ENCODE results near the gene PLXDC2. TPM values are rescaled to one million over a fixed set of nuclear protein-coding genes. Genes with fewer than 3 reads are reported as not detected.
A peak's percentile ranks its signal among the peaks of the same experiment; 100 is the strongest.

The PLXDC2 gene
- total RNA-seq, 2 experiments from 2014 or later, result 0.04 TPM; not detected in 1

GRCh38 chr10:19800161-19800560 lies 16.1 kb upstream of the PLXDC2 start:
- Mint-ChIP-seq H3K36me3 (no peaks in the 10 kb centered on the region), H3K4me3 (no peak overlapping the region), H3K9me3 (peaks cover 2% of the 10 kb centered on the region), H3K27me3 (no peaks in the 10 kb centered on the region), H3K27ac (no peak overlapping the region), H3K4me1 (no peaks in the 10 kb centered on the region)
- DNase-seq, result no peak

- H3K4me3 Mint-ChIP-seq, result no peak overlapping the region
- no peak overlapping the region for H3K27ac Mint-ChIP-seq
- DNase-seq, result no peak
- H3K9me3 Mint-ChIP-seq, result peaks cover 2% of the 10 kb centered on the region
- H3K4me1 Mint-ChIP-seq, result no peaks in the 10 kb centered on the region
- no peaks in the 10 kb centered on the region for H3K36me3 Mint-ChIP-seq
- H3K27me3 Mint-ChIP-seq, result no peaks in the 10 kb centered on the region
Measured at GRCh38 chr10:19801369-19801768, 14.9 kb upstream of the PLXDC2 start.

- no peaks in the 10 kb centered on the region for H3K36me3 Mint-ChIP-seq
- no peak overlapping the region for H3K4me3 Mint-ChIP-seq
- peaks cover 2% of the 10 kb centered on the region for H3K9me3 Mint-ChIP-seq
- DNase-seq, result no peak
- H3K27ac Mint-ChIP-seq, result no peak overlapping the region
- no peaks in the 10 kb centered on the region for H3K4me1 Mint-ChIP-seq
- no peaks in the 10 kb centered on the region for H3K27me3 Mint-ChIP-seq
Measured at GRCh38 chr10:19803676-19804075, 12.6 kb upstream of the PLXDC2 start.

- H3K9me3 Mint-ChIP-seq, result peaks cover 2% of the 10 kb centered on the region
- DNase-seq, result no peak
- no peaks in the 10 kb centered on the region for H3K36me3 Mint-ChIP-seq
- H3K27ac Mint-ChIP-seq, result no peak overlapping the region
- H3K27me3 Mint-ChIP-seq, result peaks cover 28% of the 10 kb centered on the region
- peaks cover 2% of the 10 kb centered on the region for H3K4me1 Mint-ChIP-seq
- H3K4me3 Mint-ChIP-seq, result no peak overlapping the region
Measured at GRCh38 chr10:19809481-19809880, 6.8 kb upstream of the PLXDC2 start.

GRCh38 chr10:19811540-19811939 lies 4.7 kb upstream of the PLXDC2 start:
- no peaks in the 10 kb centered on the region for H3K36me3 Mint-ChIP-seq
- no peak overlapping the region for H3K4me3 Mint-ChIP-seq
- no peaks in the 10 kb centered on the region for H3K9me3 Mint-ChIP-seq
- no peak for DNase-seq
- H3K27me3 Mint-ChIP-seq, result peaks cover 41% of the 10 kb centered on the region
- H3K4me1 Mint-ChIP-seq, result peaks cover 2% of the 10 kb centered on the region
- H3K27ac Mint-ChIP-seq, result no peak overlapping the region

- H3K4me3 Mint-ChIP-seq, result no peak overlapping the region
- no peaks in the 10 kb centered on the region for H3K36me3 Mint-ChIP-seq
- no peaks in the 10 kb centered on the region for H3K9me3 Mint-ChIP-seq
- H3K27ac Mint-ChIP-seq, result no peak overlapping the region
- peaks cover 55% of the 10 kb centered on the region for H3K27me3 Mint-ChIP-seq
- peaks cover 9% of the 10 kb centered on the region for H3K4me1 Mint-ChIP-seq
- no peak for DNase-seq
Measured at GRCh38 chr10:19812976-19813375, 3.3 kb upstream of the PLXDC2 start.

GRCh38 chr10:19815036-19815730 lies 1.0 kb upstream of the PLXDC2 start:
- Mint-ChIP-seq H3K9me3 (no peaks in the 10 kb centered on the region), H3K36me3 (no peaks in the 10 kb centered on the region), H3K4me1 (peaks cover 9% of the 10 kb centered on the region), H3K4me3 (no peak overlapping the region), H3K27ac (no peak overlapping the region), H3K27me3 (peaks cover 68% of the 10 kb centered on the region)
- DNase-seq, result no peak

GRCh38 chr10:19815731-19816410 lies 361 bp upstream of the PLXDC2 start:
- peak; percentile 10 for DNase-seq
- Mint-ChIP-seq H3K4me3 (no peak overlapping the region), H3K4me1 (peaks cover 9% of the 10 kb centered on the region), H3K27ac (no peak overlapping the region), H3K36me3 (no peaks in the 10 kb centered on the region), H3K27me3 (peaks cover 68% of the 10 kb centered on the region), H3K9me3 (no peaks in the 10 kb centered on the region)

- Mint-ChIP-seq H3K4me3 (peak overlapping the region; percentile 34), H3K27ac (no peak overlapping the region), H3K36me3 (no peaks in the 10 kb centered on the region), H3K4me1 (peaks cover 9% of the 10 kb centered on the region), H3K9me3 (no peaks in the 10 kb centered on the region), H3K27me3 (peaks cover 61% of the 10 kb centered on the region)
- no peak for DNase-seq
Measured at GRCh38 chr10:19817231-19817933, 1.1 kb downstream of the PLXDC2 start.

- Mint-ChIP-seq H3K27ac (no peak overlapping the region), H3K9me3 (no peaks in the 10 kb centered on the region), H3K27me3 (peaks cover 49% of the 10 kb centered on the region), H3K36me3 (no peaks in the 10 kb centered on the region), H3K4me3 (no peak overlapping the region), H3K4me1 (peaks cover 7% of the 10 kb centered on the region)
- no peak for DNase-seq
Measured at GRCh38 chr10:19818876-19819275, 2.6 kb downstream of the PLXDC2 start.

GRCh38 chr10:19819419-19820033 lies 3.3 kb downstream of the PLXDC2 start:
- Mint-ChIP-seq H3K27ac (no peak overlapping the region), H3K4me3 (no peak overlapping the region)

GRCh38 chr10:19824381-19825342 lies 8.4 kb downstream of the PLXDC2 start:
- no peak overlapping the region for H3K27ac Mint-ChIP-seq
- no peak for DNase-seq
- H3K27me3 Mint-ChIP-seq, result peaks cover 3% of the 10 kb centered on the region
- H3K9me3 Mint-ChIP-seq, result peaks cover 2% of the 10 kb centered on the region
- H3K4me3 Mint-ChIP-seq, result no peak overlapping the region
- no peaks in the 10 kb centered on the region for H3K36me3 Mint-ChIP-seq
- no peaks in the 10 kb centered on the region for H3K4me1 Mint-ChIP-seq

More at GRCh38 chr10:19819419-19820033, 3.3 kb downstream of the PLXDC2 start:
- H3K27me3 Mint-ChIP-seq, result peaks cover 43% of the 10 kb centered on the region
- no peaks in the 10 kb centered on the region for H3K36me3 Mint-ChIP-seq
- no peak for DNase-seq
- H3K4me1 Mint-ChIP-seq, result peaks cover 7% of the 10 kb centered on the region
- H3K9me3 Mint-ChIP-seq, result no peaks in the 10 kb centered on the region

GRCh38 chr10:19825700-19826099 lies 9.5 kb downstream of the PLXDC2 start:
- H3K27ac Mint-ChIP-seq, result no peak overlapping the region
- H3K9me3 Mint-ChIP-seq, result peaks cover 2% of the 10 kb centered on the region

GRCh38 chr10:19826712-19827111 lies 10.5 kb downstream of the PLXDC2 start:
- H3K4me3 Mint-ChIP-seq, result no peak overlapping the region
- H3K27ac Mint-ChIP-seq, result no peak overlapping the region
- H3K9me3 Mint-ChIP-seq, result peaks cover 5% of the 10 kb centered on the region
- H3K27me3 Mint-ChIP-seq, result no peaks in the 10 kb centered on the region
- no peaks in the 10 kb centered on the region for H3K36me3 Mint-ChIP-seq
- no peaks in the 10 kb centered on the region for H3K4me1 Mint-ChIP-seq
- DNase-seq, result no peak

More at GRCh38 chr10:19825700-19826099, 9.5 kb downstream of the PLXDC2 start:
- H3K4me1 Mint-ChIP-seq, result no peaks in the 10 kb centered on the region
- H3K36me3 Mint-ChIP-seq, result no peaks in the 10 kb centered on the region
- peaks cover 3% of the 10 kb centered on the region for H3K27me3 Mint-ChIP-seq
- H3K4me3 Mint-ChIP-seq, result no peak overlapping the region
- no peak for DNase-seq
